T-helper 17 cell (primary cell): Measurements from ENCODE around the gene ANKRD10. TPM values are rescaled to one million over a fixed set of nuclear protein-coding genes. Genes with fewer than 3 reads are reported as not detected.

ENCODE experiments used
- ATAC-seq: fragments of 150-1000 bp; cut with Tn5 transposase; 2 replicates; pipeline ENCODE4 v1.10.0; 2021; ENCODE audit warnings: mild to moderate bottlenecking, moderate library complexity
- DNase-seq, 3 donors: peaks; one replicate each; pipeline versions ENCODE4 v3.0.0 to v3.0.0-alpha.2; 2020 to 2021
- H3K9me3 ChIP-seq: one replicate; pipeline ENCODE4 v1.7.0; 2013; ENCODE audit warnings: low read length, mild to moderate bottlenecking; ENCODE audit not compliant: control insufficient read depth, poor library complexity, severe bottlenecking
- H3K27ac Mint-ChIP-seq: one replicate; pipeline ENCODE4 v1.8.0; 2022; ENCODE audit warnings: mild to moderate bottlenecking, moderate library complexity, mixed read lengths
- H3K27me3 Mint-ChIP-seq: one replicate; pipeline ENCODE4 v1.8.0; 2022; ENCODE audit warnings: mixed read lengths
- H3K36me3 Mint-ChIP-seq: one replicate; pipeline ENCODE4 v1.8.0; 2022; ENCODE audit warnings: low read depth, mixed read lengths
- H3K4me1 Mint-ChIP-seq: one replicate; pipeline ENCODE4 v1.8.0; 2022; ENCODE audit warnings: mild to moderate bottlenecking, mixed read lengths
- H3K4me3 Mint-ChIP-seq: one replicate; pipeline ENCODE4 v1.8.0; 2022; ENCODE audit warnings: mild to moderate bottlenecking, moderate library complexity, mixed read lengths
- total RNA-seq, 4 donors: library from RNA in 2 of 4; stranded (reverse) in 2 of 4; gene quantifications; one replicate each; pipeline ENCODE4 v1.2.3 and lab custom pipeline; 2022 to 2026

The ANKRD10 gene
- total RNA-seq, 2 donors from 2014 or later: 110 to 135 TPM

GRCh38 chr13:110920038-110920437 lies 5.2 kb upstream of the ANKRD10 start:
- Mint-ChIP-seq H3K4me1 (peaks cover 8% of the 10 kb centered on the region), H3K36me3 (peaks cover 3% of the 10 kb centered on the region), H3K27ac (peak overlapping the region; percentile 37), H3K27me3 (peaks cover 42% of the 10 kb centered on the region), H3K4me3 (no peak overlapping the region)
- no peaks in the 10 kb centered on the region for H3K9me3 ChIP-seq
- DNase-seq (no peak), ATAC-seq (no peak)

- no peak overlapping the region for H3K4me3 Mint-ChIP-seq
- H3K36me3 Mint-ChIP-seq: no peaks in the 10 kb centered on the region
- no peak for ATAC-seq
- peaks cover 11% of the 10 kb centered on the region for H3K27me3 Mint-ChIP-seq
- no peaks in the 10 kb centered on the region for H3K9me3 ChIP-seq
- peak overlapping the region; percentile 95 for H3K27ac Mint-ChIP-seq
- peaks cover 25% of the 10 kb centered on the region for H3K4me1 Mint-ChIP-seq
- DNase-seq: no peak
These were observed 1.7 kb upstream of the ANKRD10 start for GRCh38 chr13:110916301-110917142.

- DNase-seq (no peak), ATAC-seq (no peak)
- Mint-ChIP-seq H3K27me3 (peaks cover 5% of the 10 kb centered on the region), H3K4me3 (peak overlapping the region; percentile 91), H3K27ac (peak overlapping the region; percentile 95), H3K36me3 (no peaks in the 10 kb centered on the region), H3K4me1 (peaks cover 23% of the 10 kb centered on the region)
- no peaks in the 10 kb centered on the region for H3K9me3 ChIP-seq
These were observed 971 bp upstream of the ANKRD10 start for GRCh38 chr13:110915874-110916206.

- H3K9me3 ChIP-seq: no peaks in the 10 kb centered on the region
- H3K4me3 Mint-ChIP-seq: peak overlapping the region; percentile 91
- H3K36me3 Mint-ChIP-seq: peaks cover 1% of the 10 kb centered on the region
- ATAC-seq: peak; percentile 34
- no peaks in the 10 kb centered on the region for H3K27me3 Mint-ChIP-seq
- H3K4me1 Mint-ChIP-seq: peaks cover 34% of the 10 kb centered on the region
- DNase-seq: peak; percentile 47 to 65 (median 58)
- H3K27ac Mint-ChIP-seq: peak overlapping the region; percentile 95
These were observed 375 bp downstream of the ANKRD10 start for GRCh38 chr13:110914331-110915056.

- H3K27ac Mint-ChIP-seq: peak overlapping the region; percentile 95
- H3K27me3 Mint-ChIP-seq: no peaks in the 10 kb centered on the region
- no peaks in the 10 kb centered on the region for H3K9me3 ChIP-seq
- ATAC-seq (peak; percentile 7), DNase-seq (no peak)
- peak overlapping the region; percentile 91 for H3K4me3 Mint-ChIP-seq
- peaks cover 39% of the 10 kb centered on the region for H3K4me1 Mint-ChIP-seq
- H3K36me3 Mint-ChIP-seq: peaks cover 3% of the 10 kb centered on the region
These were observed 863 bp downstream of the ANKRD10 start for GRCh38 chr13:110914081-110914330.

GRCh38 chr13:110913322-110914080 lies 1.4 kb downstream of the ANKRD10 start:
- Mint-ChIP-seq H3K4me1 (peaks cover 43% of the 10 kb centered on the region), H3K36me3 (peaks cover 3% of the 10 kb centered on the region), H3K27ac (peak overlapping the region; percentile 95), H3K4me3 (peak overlapping the region; percentile 91), H3K27me3 (no peaks in the 10 kb centered on the region)
- no peaks in the 10 kb centered on the region for H3K9me3 ChIP-seq
- DNase-seq (no peak), ATAC-seq (no peak)

- H3K4me3 Mint-ChIP-seq: peak overlapping the region; percentile 56
- peak overlapping the region; percentile 95 for H3K27ac Mint-ChIP-seq
- H3K9me3 ChIP-seq: no peaks in the 10 kb centered on the region
- H3K4me1 Mint-ChIP-seq: peaks cover 49% of the 10 kb centered on the region
- H3K27me3 Mint-ChIP-seq: no peaks in the 10 kb centered on the region
- H3K36me3 Mint-ChIP-seq: peaks cover 5% of the 10 kb centered on the region
- ATAC-seq (no peak), DNase-seq (no peak)
These were observed 2.2 kb downstream of the ANKRD10 start for GRCh38 chr13:110912651-110913051.

GRCh38 chr13:110911880-110912279 lies 3.0 kb downstream of the ANKRD10 start:
- Mint-ChIP-seq H3K27ac (peak overlapping the region; percentile 95), H3K27me3 (no peaks in the 10 kb centered on the region), H3K4me3 (peak overlapping the region; percentile 56), H3K36me3 (peaks cover 5% of the 10 kb centered on the region), H3K4me1 (peaks cover 52% of the 10 kb centered on the region)
- H3K9me3 ChIP-seq: no peaks in the 10 kb centered on the region
- ATAC-seq: no peak
- no peak for DNase-seq

- Mint-ChIP-seq H3K4me1 (peaks cover 59% of the 10 kb centered on the region), H3K27ac (peak overlapping the region; percentile 59), H3K36me3 (peaks cover 9% of the 10 kb centered on the region), H3K4me3 (no peak overlapping the region), H3K27me3 (no peaks in the 10 kb centered on the region)
- H3K9me3 ChIP-seq: no peaks in the 10 kb centered on the region
- ATAC-seq: no peak
- no peak for DNase-seq
These were observed 4.6 kb downstream of the ANKRD10 start for GRCh38 chr13:110910013-110910890.

- no peak for ATAC-seq
- Mint-ChIP-seq H3K4me3 (no peak overlapping the region), H3K4me1 (peaks cover 52% of the 10 kb centered on the region)
These were observed 6.6 kb downstream of the ANKRD10 start for GRCh38 chr13:110907951-110908898.

GRCh38 chr13:110907301-110907700 lies 7.6 kb downstream of the ANKRD10 start:
- H3K9me3 ChIP-seq: no peaks in the 10 kb centered on the region
- no peak overlapping the region for H3K4me3 Mint-ChIP-seq
- ATAC-seq (no peak), DNase-seq (no peak)
- no peaks in the 10 kb centered on the region for H3K27me3 Mint-ChIP-seq
- peaks cover 9% of the 10 kb centered on the region for H3K36me3 Mint-ChIP-seq
- H3K4me1 Mint-ChIP-seq: peaks cover 46% of the 10 kb centered on the region
- H3K27ac Mint-ChIP-seq: no peak overlapping the region

More at GRCh38 chr13:110907951-110908898, 6.6 kb downstream of the ANKRD10 start:
- no peak for DNase-seq
- no peaks in the 10 kb centered on the region for H3K9me3 ChIP-seq
- Mint-ChIP-seq H3K27ac (peak overlapping the region; percentile 57), H3K27me3 (no peaks in the 10 kb centered on the region), H3K36me3 (peaks cover 9% of the 10 kb centered on the region)

- Mint-ChIP-seq H3K4me1 (peaks cover 29% of the 10 kb centered on the region), H3K36me3 (peaks cover 9% of the 10 kb centered on the region)
- ATAC-seq: no peak
These were observed 10.1 kb downstream of the ANKRD10 start for GRCh38 chr13:110904748-110905147.

More at GRCh38 chr13:110904748-110905147, 10.1 kb downstream of the ANKRD10 start:
- no peaks in the 10 kb centered on the region for H3K9me3 ChIP-seq
- Mint-ChIP-seq H3K27me3 (no peaks in the 10 kb centered on the region), H3K4me3 (no peak overlapping the region), H3K27ac (no peak overlapping the region)
- DNase-seq: no peak
